Spleen (tissue), 7 donors: ENCODE measurements around the gene KCNJ4.

ENCODE experiments used
- POLR2AphosphoS5 ChIP-seq, 3 donors: sonication (generic); formaldehyde crosslinking; IDR thresholded peaks; one replicate each; pipeline ENCODE4 v1.5.1; 2017; ENCODE audit warnings: antibody characterized with exemption in 3 of 3
- TF ChIP-seq, protein P1 (sequence below), 11 experiments: fragments of 200-600 bp in 7 of 11; fragments of 450-650 bp in 4 of 11; sonication (generic) in 4 of 11; IDR thresholded peaks in 8 of 11; conservative IDR thresholded peaks in 3 of 11; 1 replicate in 7 of 11; 2 replicates in 4 of 11; pipeline versions ENCODE4 v1.4.0 to v1.8.0; 2016 to 2021; ENCODE audit warnings: antibody characterized with exemption in 11 of 11, inconsistent platforms in 4 of 11, mild to moderate bottlenecking in 1 of 11
- donor health status: DM: no; HTN: no; CAD: no; lungs with moderate emphysema.
- donor health status: DM: no; HTN: no; CAD: no.
- donor health status: DM: no; HTN: no; CAD: no.

DNA sequence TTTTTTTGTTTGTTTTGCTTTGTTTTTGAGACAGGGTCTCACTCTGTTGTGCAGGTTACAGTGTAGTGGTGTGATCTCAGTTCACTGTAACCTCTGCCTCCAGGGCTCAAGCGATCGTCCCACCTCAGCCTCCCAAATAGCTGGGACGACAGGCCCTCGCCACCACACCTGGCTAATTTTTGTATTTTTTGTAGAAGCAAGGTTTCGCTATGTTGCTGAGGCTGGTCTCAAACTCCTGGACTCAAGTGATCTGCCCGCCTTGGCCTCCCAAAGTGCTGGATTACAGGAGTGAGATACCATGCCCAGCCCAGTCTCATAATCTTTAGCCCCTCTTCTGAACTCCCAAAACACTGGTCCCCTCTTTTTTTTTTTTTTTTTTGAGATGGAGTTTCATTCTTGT lies 50.6 kb downstream of the KCNJ4 start:
- TF ChIP-seq, protein P1, sequence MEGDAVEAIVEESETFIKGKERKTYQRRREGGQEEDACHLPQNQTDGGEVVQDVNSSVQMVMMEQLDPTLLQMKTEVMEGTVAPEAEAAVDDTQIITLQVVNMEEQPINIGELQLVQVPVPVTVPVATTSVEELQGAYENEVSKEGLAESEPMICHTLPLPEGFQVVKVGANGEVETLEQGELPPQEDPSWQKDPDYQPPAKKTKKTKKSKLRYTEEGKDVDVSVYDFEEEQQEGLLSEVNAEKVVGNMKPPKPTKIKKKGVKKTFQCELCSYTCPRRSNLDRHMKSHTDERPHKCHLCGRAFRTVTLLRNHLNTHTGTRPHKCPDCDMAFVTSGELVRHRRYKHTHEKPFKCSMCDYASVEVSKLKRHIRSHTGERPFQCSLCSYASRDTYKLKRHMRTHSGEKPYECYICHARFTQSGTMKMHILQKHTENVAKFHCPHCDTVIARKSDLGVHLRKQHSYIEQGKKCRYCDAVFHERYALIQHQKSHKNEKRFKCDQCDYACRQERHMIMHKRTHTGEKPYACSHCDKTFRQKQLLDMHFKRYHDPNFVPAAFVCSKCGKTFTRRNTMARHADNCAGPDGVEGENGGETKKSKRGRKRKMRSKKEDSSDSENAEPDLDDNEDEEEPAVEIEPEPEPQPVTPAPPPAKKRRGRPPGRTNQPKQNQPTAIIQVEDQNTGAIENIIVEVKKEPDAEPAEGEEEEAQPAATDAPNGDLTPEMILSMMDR (IDR thresholded peaks at IDR 0.05 in 8 of 11, conservative IDR thresholded peaks at IDR 0.05 in 3 of 11) = no peak
- no peak for TF ChIP-seq POLR2AphosphoS5 (IDR thresholded peaks at IDR 0.05)
